CMK (cell line): ENCODE results near the gene MIEF2.
"Not testable (repeated sequence)": the region's sequence is repeated elsewhere in the genome, so short reads cannot be mapped to it uniquely, and the experiment has no call there.

Experiments used
- DNase-seq: peaks from one replicate; pipeline ENCODE4 v3.0.0-alpha.2; 2010; ENCODE audit warnings: low read depth

Gene MIEF2

DNA sequence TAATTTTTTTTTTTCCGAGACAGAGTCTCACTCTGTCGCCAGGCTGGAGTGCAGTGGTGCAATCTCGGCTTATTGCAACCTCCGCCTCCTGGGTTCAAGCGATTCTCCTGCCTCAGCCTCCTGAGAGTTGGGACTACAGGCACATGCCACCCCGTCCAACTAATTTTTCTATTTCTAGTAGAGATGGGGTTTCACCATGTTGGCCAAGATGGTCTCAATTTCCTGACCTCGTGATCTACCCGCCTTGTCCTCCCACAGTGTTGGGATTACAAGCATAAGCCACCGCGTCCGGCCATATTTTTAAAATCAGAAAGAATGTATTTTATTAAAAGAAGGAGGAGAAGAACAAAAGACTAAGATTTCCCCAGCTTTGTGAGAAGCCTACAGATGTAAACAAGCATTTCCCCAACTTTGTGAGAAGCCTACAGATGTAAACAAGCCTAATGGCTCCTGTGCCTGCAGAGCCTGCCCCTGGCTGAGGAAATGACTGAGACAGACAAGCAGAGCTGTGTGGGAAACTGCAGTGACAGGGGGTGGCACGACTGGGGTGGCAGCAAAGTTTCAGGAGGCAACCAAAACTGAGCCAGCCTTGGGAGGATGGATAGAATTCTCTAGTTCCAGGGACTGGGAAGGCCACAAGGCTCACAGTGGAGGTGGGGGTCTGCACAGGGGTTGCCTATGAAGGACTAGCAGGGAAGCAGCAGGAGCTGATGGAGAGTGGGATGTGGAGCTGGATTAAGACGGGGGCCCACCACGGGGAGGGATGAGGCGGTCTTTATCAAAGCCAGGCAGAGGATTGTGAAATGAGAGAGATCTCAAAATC is 31.5 kb downstream of the MIEF2 start:
- no peak for DNase-seq

DNA sequence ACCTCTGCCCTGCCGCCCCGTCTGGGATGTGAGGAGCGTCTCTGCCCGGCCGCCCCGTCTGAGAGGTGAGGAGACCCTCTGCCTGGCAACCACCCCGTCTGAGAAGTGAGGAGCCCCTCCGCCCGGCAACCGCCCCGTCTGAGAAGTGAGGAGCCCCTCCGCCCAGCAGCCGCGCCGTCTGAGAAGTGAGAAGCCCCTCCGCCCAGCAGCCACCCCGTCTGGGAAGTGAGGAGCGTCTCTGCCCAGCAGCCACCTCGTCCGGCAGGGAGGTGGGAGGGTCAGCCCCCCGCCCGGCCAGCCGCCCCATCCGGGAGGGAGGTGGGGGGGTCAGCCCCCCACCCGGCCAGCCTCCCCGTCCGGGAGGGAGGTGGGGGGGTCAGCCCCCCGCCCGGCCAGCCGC is 37.6 kb downstream of the MIEF2 start:
- not testable (repeated sequence) for DNase-seq

GRCh38 chr17:18300725-18301480 is 40.4 kb downstream of the MIEF2 start:
- DNase-seq: no peak

DNA sequence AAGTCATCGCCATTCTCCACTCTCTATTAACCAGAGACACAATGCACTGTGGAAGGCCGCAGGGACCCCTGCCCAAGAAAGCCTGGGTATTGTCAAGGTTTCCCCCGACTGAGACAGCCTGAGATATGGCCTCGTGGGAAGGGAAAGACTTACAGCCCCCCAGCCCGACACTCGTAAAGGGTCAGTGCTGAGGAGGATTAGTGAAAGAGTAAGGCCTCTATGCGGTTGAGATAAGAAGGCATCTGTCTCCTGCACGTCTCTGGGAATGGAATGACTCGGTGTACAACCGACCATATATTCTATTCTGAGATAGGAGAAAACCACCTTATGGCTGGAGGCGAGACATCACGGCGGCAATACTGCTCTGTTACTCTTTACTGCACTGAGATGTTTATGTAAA is 42.7 kb downstream of the MIEF2 start:
- not testable (repeated sequence) for DNase-seq

DNA sequence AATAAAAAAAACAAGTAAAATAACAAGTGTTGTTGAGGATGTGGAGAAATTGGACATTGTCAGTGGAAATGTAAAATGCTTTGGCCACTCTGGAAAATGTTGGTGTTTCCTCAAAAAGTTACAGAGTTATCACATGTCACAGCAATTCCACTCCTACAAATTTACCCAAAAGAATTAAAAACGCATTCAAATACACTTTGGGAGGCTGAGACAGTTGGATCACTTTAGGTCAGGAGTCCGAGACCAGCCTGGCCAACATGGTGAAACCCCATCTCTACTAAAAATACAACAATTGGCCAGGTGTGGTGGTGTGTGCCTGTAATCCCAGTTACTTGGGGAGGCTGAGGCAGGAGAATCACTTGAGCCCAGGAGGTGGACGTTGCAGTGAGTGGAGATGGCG is 48.7 kb downstream of the MIEF2 start:
- DNase-seq: no peak

- no peak for DNase-seq
Observed at GRCh38 chr17:18314059-18314730, 53.7 kb downstream of the MIEF2 start.

- peak; percentile 92 for DNase-seq
Observed at GRCh38 chr17:18314731-18315561, 54.5 kb downstream of the MIEF2 start, which contains the start of the genes SMCR8 and TOP3A. SMCR8 (plus strand) TSS chr17:18315293; CDS start chr17:18315790, 497 bp downstream. TOP3A (minus strand) TSS chr17:18314994; CDS start chr17:18314778, 216 bp downstream.

GRCh38 chr17:18315562-18315922 is 55.1 kb downstream of the MIEF2 start:
- DNase-seq: peak; percentile 30

GRCh38 chr17:18315961-18316360 is 55.5 kb downstream of the MIEF2 start:
- DNase-seq: no peak
